NCI-H226 (cell line): ENCODE results near the gene ZPLD1.
A peak's percentile ranks its signal among the peaks of the same experiment; 100 is the strongest.

Experiments used
- DNase-seq: peaks from one replicate; pipeline ENCODE4 v3.0.0-alpha.2; 2015

ZPLD1 gene

GRCh38 chr3:102471001-102471400 is 36.2 kb downstream of the ZPLD1 start:
- DNase-seq = no peak

GRCh38 chr3:102471491-102471890 is 36.7 kb downstream of the ZPLD1 start:
- DNase-seq = no peak

- no peak for DNase-seq
Measured at GRCh38 chr3:102473648-102474047, 38.8 kb downstream of the ZPLD1 start.

- DNase-seq = no peak
Measured at GRCh38 chr3:102474207-102474606, 39.4 kb downstream of the ZPLD1 start.

GRCh38 chr3:102476198-102476597 is 41.4 kb downstream of the ZPLD1 start:
- no peak for DNase-seq

GRCh38 chr3:102478160-102478559 is 43.3 kb downstream of the ZPLD1 start:
- DNase-seq = no peak

GRCh38 chr3:102480139-102480538 is 45.3 kb downstream of the ZPLD1 start:
- no peak for DNase-seq

- DNase-seq = no peak
Measured at GRCh38 chr3:102481050-102481449, 46.2 kb downstream of the ZPLD1 start.

GRCh38 chr3:102483556-102483955 is 48.7 kb downstream of the ZPLD1 start:
- DNase-seq = no peak

GRCh38 chr3:102484363-102484762 is 49.5 kb downstream of the ZPLD1 start:
- no peak for DNase-seq

GRCh38 chr3:102485701-102486100 is 50.9 kb downstream of the ZPLD1 start:
- DNase-seq = no peak

GRCh38 chr3:102488331-102488730 is 53.5 kb downstream of the ZPLD1 start:
- no peak for DNase-seq

GRCh38 chr3:102492300-102492699 is 57.5 kb downstream of the ZPLD1 start:
- no peak for DNase-seq

- DNase-seq = no peak
Measured at GRCh38 chr3:102497571-102497970, 62.8 kb downstream of the ZPLD1 start.

- DNase-seq = no peak
Measured at GRCh38 chr3:102505542-102505941, 70.7 kb downstream of the ZPLD1 start.

- DNase-seq = no peak
Measured at GRCh38 chr3:102510663-102511062, 75.8 kb downstream of the ZPLD1 start.

GRCh38 chr3:102511168-102511567 is 76.4 kb downstream of the ZPLD1 start:
- no peak for DNase-seq

- no peak for DNase-seq
Measured at GRCh38 chr3:102511639-102512038, 76.8 kb downstream of the ZPLD1 start.

- peak; percentile 46 for DNase-seq
Measured at GRCh38 chr3:102512734-102513504, 78.1 kb downstream of the ZPLD1 start.

- DNase-seq = no peak
Measured at GRCh38 chr3:102514241-102514640, 79.4 kb downstream of the ZPLD1 start.

- DNase-seq = no peak
Measured at GRCh38 chr3:102521246-102521645, 86.4 kb downstream of the ZPLD1 start.

- no peak for DNase-seq
Measured at GRCh38 chr3:102525624-102526023, 90.8 kb downstream of the ZPLD1 start.

- no peak for DNase-seq
Measured at GRCh38 chr3:102526865-102527264, 92.0 kb downstream of the ZPLD1 start.

- DNase-seq = no peak
Measured at GRCh38 chr3:102528727-102529126, 93.9 kb downstream of the ZPLD1 start.
